ENCODE data around the gene TRIM7. TPM values are rescaled to one million over a fixed set of nuclear protein-coding genes. Genes with fewer than 3 reads are reported as not detected.
A peak's percentile ranks its signal among the peaks of the same experiment; 100 is the strongest.
"Not testable (repeated sequence)": the region's sequence is repeated elsewhere in the genome, so short reads cannot be mapped to it uniquely, and the experiment has no call there.

The TRIM7 gene
- total RNA-seq, 1 donor from 2014 or later = 0.23 TPM

GRCh38 chr5:181159286-181160151 lies 45.5 kb downstream of the TRIM7 start:
- ATAC-seq = peak; percentile 99

GRCh38 chr5:181158869-181159268 lies 46.1 kb downstream of the TRIM7 start:
- DNase-seq (ENCODE audit: low spot score) (no peak), ATAC-seq (no peak)

More at GRCh38 chr5:181159286-181160151, 45.5 kb downstream of the TRIM7 start:
- DNase-seq (ENCODE audit: low spot score) = peak; percentile 89

DNA sequence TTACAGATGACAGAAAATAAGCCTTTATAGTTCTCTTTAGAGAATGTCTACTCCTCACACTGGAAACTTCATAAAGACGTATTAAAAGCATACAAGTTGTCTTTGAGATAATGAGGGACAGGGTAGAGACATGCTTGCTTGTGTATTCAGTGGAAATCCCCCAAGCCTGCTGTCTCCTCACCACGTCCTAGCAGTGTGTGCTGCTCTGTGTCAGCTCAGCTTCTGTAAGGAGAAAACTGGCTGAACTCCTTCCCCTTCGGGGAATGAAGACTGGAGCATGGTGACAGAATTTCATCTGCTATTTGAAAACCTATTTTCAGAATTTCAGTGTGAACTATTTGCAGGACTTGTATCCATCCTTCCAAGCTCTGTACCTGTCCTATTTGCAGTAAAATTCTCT lies 48.2 kb downstream of the TRIM7 start:
- ATAC-seq (no peak), DNase-seq (ENCODE audit: low spot score) (no peak)

DNA sequence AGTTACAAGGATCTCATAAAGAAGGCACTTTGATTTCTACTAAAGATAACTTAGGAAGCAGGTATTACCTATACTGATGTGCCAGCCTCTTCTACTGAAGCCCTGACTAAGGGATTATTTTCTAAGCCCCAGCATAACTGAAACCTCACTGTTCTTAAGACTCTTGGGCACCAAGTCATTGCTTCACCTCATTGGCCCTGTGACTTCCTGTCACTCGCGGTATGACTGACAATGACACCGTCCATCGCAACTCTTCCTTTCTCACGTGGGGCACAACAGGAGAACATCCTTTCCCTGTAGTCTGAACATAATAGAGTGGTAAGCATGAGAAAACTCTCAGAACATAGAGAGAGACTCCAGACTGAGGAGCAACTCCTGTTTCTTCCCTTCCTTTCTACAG lies 51.2 kb downstream of the TRIM7 start:
- ATAC-seq (no peak), DNase-seq (ENCODE audit: low spot score) (no peak)

DNA sequence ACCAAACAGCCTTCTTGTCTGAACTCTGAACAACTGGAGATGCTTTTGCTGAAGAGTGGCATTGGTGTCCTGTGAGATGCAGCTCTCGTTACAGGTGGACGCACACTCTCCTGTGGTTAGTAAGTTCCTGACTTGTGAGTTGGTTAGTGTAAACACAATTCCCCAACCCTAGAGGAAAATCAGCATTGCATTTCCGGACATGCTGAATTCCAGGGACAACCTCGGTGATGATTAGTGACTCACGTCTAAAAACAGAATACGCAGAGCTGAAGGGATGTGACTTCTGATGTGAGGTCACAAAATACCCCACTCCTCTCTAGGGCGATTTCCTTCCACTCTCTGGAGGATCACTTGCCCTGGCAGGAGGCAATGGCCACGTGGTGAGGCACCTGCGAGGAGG lies 52.6 kb downstream of the TRIM7 start:
- DNase-seq (ENCODE audit: low spot score) (no peak), ATAC-seq (no peak)

GRCh38 chr5:181151146-181151545 lies 53.9 kb downstream of the TRIM7 start:
- ATAC-seq (peak; percentile 45), DNase-seq (ENCODE audit: low spot score) (no peak)

DNA sequence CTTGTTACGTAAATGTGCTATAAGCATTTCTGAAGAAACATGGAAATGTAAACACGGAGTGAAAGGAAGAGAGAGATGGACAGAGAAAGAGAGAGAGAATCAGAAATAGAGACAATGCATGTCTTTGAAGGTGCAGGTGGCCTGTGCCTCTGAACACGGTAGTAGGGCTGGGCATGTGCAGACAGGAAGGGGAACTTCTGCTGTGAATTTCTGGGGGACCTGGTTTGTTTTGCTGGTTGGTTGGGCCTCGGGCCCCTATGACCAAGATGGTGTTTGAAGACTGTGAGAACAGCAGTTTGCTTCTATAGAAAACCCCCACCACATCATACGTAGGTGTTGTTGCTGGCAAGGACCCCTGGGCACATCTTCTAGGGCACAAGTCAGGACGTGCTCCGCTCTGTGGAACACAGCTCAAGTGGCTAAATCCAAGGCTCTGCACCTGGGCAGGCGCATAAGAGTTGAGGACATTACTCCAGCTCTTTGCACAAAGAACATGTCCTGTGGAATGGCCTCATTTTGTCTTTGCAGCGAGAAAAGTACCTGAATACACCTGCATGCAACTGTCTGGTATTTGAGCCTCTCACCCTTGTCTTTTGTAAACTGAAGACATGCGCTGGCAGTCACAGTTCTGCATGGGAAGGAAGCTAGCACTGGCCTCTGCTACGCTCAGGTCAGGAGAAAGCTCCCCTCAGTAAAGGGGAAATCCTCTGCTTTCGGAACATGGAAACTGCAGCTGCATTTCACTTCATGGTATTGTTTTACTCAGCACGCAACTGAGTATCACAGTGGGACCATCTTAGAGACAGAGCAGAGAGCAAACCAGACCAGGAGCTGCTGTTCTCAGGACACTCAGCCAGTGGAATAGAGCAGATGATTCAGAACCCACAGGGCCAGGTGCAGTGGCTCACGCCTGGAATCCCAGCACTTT lies 54.9 kb downstream of the TRIM7 start:
- DNase-seq (ENCODE audit: low spot score) (no peak), ATAC-seq (peak; percentile 26)

- DNase-seq (ENCODE audit: low spot score) (no peak), ATAC-seq (no peak)
Measured at GRCh38 chr5:181149355-181149754, 55.6 kb downstream of the TRIM7 start.

DNA sequence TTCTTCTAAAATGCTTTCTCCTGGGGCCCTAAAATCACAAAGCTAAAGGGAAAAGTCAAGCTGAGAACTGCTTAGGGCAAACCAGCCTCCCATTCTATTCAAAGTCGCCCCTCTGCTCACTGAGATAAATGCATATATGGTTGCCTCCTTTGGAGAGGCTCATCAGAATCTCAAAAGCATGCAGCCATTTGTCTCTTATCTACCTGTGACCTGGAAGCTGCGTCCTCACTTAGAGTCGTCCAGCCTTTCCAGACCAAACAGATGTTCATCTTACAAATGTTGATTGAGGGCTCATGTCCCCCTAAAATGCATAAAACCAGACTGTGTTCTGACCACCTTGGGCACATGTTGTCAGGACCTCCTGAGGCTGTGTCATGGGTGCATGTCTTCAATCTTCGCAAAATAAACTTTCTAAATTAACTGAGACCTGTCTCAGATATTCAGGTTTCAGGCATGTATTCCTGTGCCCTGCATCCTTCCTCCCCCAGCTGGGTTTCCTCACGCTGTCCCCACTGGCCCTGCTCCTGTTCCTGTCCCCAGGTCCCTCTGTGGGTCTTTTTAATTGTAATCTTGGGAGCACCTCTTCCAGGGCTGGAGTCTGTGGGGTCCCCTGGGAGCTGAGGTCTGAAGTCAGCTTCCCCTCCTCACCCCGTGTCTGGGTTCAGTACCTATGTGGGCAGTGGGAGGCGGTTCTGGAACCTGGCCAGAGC lies 57.9 kb downstream of the TRIM7 start, which contains the start of gene OR2V2:
Gene OR2V2, plus strand, starts transcription at position 660 of the 710 bp plus-strand sequence. CDS start 7,357 bp downstream, outside the sequence.
- ATAC-seq = not testable (repeated sequence)

GRCh38 chr5:181145133-181145532 lies 59.9 kb downstream of the TRIM7 start:
- no peak for ATAC-seq
- no peak for DNase-seq (ENCODE audit: low spot score)

More for the DNA sequence above, 57.9 kb downstream of the TRIM7 start, which contains the start of gene OR2V2:
- DNase-seq (ENCODE audit: low spot score) = not testable (repeated sequence)

Other genes starting within 250 kb of the TRIM7 start
- gene BTNL3, start 216.3 kb downstream of the TRIM7 start, total RNA-seq = not detected
- 8.8 TPM for gene BTNL9, start 164.9 kb downstream of the TRIM7 start, total RNA-seq
- gene OR2V1, start 74.0 kb downstream of the TRIM7 start, total RNA-seq = not detected
- gene OR2V2, start 57.6 kb downstream of the TRIM7 start, total RNA-seq = not detected
- 23.0 TPM for gene TRIM41, start 18.1 kb upstream of the TRIM7 start, total RNA-seq
- gene RACK1, start 38.7 kb upstream of the TRIM7 start, total RNA-seq = 510 TPM
- gene TRIM52, start 55.9 kb upstream of the TRIM7 start, total RNA-seq = 6.0 TPM
- gene OR4F3, start 162.1 kb upstream of the TRIM7 start, total RNA-seq = not detected